GM12801 (cell line): ENCODE measurements around the gene NAV2.

Experiments used
- TF ChIP-seq, protein P1 (sequence below): IDR thresholded peaks from one replicate; pipeline ENCODE4 v1.5.1; 2011; ENCODE audit warnings: control low read depth; ENCODE audit not compliant: insufficient read length; ENCODE audit errors: extremely low read depth

Gene NAV2

DNA sequence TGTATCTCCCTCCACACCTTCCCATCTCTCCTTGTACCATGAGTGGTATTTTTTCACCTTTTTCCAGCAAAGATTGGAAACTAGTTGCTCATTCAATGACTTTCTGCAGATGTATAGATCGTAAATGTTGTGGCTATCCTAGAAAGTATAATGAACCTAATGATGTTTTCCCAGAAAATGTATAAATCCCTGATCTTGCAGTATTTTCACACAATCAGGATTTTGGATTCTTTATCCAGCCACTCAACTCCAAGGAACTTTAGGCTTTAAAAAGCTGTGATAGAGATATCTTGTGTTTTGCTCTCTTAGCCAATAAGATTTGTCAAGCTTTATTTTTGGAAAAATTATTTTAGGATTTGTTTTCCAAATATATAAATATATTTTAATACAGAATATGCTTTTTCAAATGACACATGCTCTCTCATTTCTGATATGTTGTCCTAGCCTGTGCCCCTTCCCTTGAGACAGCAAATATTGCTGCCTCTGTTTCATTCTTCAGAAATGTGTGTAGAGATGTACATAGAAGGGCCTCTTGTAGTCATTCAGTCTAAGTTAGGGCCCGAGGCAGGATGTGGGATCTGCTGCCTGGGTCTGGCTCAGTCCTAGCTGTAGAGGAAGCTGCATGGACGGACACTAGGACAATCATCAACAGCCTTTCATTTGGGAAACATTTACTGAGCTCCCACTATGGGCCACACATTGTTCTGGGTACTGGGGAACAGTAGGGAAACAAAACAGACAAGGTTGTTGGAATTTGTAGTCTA is 62.4 kb downstream of the NAV2 start:
- TF ChIP-seq, protein P1, sequence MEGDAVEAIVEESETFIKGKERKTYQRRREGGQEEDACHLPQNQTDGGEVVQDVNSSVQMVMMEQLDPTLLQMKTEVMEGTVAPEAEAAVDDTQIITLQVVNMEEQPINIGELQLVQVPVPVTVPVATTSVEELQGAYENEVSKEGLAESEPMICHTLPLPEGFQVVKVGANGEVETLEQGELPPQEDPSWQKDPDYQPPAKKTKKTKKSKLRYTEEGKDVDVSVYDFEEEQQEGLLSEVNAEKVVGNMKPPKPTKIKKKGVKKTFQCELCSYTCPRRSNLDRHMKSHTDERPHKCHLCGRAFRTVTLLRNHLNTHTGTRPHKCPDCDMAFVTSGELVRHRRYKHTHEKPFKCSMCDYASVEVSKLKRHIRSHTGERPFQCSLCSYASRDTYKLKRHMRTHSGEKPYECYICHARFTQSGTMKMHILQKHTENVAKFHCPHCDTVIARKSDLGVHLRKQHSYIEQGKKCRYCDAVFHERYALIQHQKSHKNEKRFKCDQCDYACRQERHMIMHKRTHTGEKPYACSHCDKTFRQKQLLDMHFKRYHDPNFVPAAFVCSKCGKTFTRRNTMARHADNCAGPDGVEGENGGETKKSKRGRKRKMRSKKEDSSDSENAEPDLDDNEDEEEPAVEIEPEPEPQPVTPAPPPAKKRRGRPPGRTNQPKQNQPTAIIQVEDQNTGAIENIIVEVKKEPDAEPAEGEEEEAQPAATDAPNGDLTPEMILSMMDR, result no peak

DNA sequence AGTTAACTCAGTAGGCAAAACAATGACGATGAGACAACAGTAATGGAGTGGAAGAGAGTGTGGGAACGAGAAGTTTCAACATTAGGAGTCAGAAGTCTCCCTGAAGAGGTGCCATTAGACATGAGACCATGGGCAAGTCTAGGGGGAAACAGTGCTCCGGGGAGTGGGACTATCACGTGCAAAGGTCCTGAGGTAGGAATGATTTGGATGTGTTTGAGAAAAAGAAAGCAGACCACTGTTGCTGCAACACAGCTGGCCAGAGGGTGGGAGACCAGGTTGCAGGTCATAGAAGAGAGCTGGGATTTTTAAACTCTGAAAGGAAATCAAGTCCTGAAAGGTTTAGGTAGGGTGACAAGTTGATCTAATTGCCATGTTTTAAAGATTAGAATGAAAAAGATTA is 63.0 kb downstream of the NAV2 start:
- TF ChIP-seq, protein P1, result no peak

DNA sequence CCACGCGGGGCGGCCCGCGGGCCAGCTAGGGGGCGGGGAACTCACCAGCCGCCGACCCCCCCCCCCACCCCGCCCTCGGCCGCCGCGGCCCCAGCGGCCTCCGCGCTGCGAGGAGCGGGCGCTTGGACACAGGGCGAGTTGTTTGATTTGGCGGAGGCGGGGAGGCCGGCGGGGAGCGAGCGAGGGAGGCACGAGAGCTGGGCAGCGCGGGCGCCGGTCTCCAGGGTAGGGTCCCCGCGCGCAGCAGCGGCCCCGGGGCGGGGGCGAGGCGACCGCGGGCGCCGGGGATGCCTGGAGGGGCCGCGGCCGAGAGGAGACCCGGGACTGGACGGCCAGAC is 64.4 kb downstream of the NAV2 start:
- TF ChIP-seq, protein P1, result no peak

DNA sequence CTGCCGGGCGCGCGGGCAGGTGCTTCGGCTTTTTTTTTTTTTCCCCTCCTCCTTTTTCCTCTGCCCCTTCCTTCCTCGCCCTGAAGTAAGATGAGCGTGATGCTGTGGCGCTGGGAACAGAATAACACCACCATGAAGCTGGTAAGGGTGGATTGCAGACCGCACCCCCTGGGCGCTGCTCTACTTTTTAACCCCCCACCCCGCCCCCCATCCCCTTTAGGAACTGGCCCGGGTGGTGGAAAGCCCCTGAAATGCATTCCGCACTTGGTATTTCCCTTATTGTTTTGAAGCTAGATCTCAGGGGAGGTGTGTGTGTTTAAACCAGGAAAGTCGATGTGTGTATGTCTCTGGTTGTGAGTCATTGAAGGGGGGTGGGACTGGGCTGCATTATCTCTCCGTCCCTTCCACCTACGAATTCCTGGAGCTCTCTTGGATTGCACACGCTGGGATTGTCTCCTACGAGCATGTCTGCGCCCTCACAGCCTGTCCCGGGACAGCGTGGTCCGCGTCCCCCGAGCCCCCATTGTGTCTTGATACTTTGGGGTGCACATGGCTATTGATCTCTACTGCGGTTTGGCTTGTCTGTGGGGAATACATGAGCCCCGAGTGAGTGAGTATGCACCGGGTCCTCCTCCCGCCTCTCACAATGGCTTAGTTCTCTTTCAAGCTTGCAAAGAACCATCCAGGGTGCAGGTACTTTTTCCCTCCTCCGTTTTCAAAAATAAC is 64.9 kb downstream of the NAV2 start:
- TF ChIP-seq, protein P1, result no peak

DNA sequence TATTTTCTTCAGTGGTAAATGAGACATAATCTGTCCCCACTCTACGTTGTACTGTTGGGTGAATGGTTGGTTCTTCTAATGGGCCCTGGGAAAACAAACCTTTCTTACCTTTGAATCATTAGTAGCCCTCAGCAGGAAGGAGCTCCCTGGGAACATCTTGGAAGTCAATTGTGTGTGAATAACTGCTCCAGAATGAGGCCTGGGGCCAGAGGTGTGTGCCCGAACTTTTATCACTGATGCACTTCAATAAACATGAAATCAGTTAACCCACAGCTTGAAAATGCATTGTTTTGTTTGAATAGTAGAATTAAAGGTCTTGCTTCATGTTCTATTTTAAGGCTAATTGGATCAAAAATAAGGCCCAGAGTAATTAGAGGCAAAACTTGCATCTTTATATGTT is 67.1 kb downstream of the NAV2 start:
- TF ChIP-seq, protein P1, result no peak

DNA sequence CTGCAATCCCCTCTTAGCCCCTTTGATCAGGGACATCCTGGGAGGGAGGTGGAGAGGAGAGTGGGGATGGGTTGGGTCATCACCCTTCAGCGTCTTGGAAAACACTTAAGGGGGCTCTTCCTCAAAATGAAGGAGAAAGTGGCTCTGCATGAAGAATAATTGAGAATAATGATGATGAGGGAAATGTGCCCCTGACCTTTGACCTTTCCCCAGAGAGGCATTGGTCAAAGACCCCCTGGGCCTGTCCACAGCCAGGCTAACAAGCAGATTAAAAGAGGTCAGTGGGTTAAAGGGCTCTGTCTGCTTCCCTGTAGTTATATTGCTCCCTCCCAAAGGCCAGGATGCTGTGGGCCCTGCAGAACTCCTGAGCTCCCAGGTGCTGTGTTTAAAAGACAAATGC is 68.7 kb downstream of the NAV2 start:
- TF ChIP-seq, protein P1, result no peak

DNA sequence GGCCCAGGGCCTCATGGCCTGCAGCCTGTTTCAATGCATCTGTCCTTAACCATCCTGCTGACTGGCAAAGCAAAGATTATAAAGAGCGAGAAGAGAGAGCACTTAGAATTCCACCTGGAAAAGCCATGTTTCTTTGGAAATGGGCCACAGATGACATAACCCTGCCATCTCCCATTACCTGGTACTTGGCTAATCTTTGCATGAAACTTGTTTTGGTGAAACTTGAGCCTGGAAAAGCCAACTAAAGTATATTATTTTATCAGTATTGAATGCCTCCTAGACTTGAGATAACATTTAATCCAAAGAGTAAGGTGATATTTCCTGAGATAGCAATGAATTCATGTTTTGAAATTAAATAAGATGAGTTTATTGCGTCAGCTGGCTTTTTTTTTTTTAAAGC is 72.6 kb downstream of the NAV2 start:
- TF ChIP-seq, protein P1, result no peak
